K562 (cell line): ENCODE results near the gene USP14. TPM values are rescaled to one million over a fixed set of nuclear protein-coding genes. Genes with fewer than 3 reads are reported as not detected.

Experiments
- ATAC-seq: fragments of 200-7000 bp; cut with Tn5 transposase; 3 replicates; pipeline ENCODE4 v1.9.1; 2020; ENCODE audit warnings: moderate library complexity
- BruUV-seq: library from RNA; stranded (reverse); fragments of 400-500 nt; replicated peaks from 2 replicates; lab custom pipeline; 2021; lab: Mats Ljungman, UMichigan
- CTCF ChIA-PET: fragments of 300-600 bp; formaldehyde crosslinking; extraction: SDS; loops from one replicate; lab custom pipeline; 2021; ENCODE audit warnings: low intra/inter-chr PET ratio; lab: Yijun Ruan, JAX
- POLR2A ChIA-PET: fragments of 300-600, 350-650 bp; sonication (Branson Sonifier 250); formaldehyde crosslinking; extraction: SDS; loops from one replicate; lab custom pipeline; 2021; ENCODE audit warnings: antibody characterized with exemption, inconsistent platforms; lab: Yijun Ruan, JAX
- DNase-seq, 4 experiments: peaks; one replicate each; pipeline versions ENCODE4 v3.0.0 to v3.0.0-alpha.2; 2011 to 2018; ENCODE audit warnings: low spot score in 3 of 4, mixed read lengths in 3 of 4; ENCODE audit errors: extremely low read depth in 1 of 4
- FAIRE-seq: peaks from 2 replicates; lab custom pipeline; 2011; peaks lifted over from hg19 to GRCh38; lab: Jason Lieb, UNC
- H2AFZ ChIP-seq: 2 replicates; pipeline ENCODE4 v1.6.0; 2011; ENCODE audit warnings: low read depth, low read length, control low read depth, inconsistent platforms
- H3K27ac ChIP-seq: fragments of 200-600 bp; 3 replicates; pipeline ENCODE4 v1.8.0; 2011; ENCODE audit warnings: low read depth, mild to moderate bottlenecking, control low read depth, inconsistent platforms, low read length, moderate library complexity, mixed read lengths; ENCODE audit errors: extremely low read depth
- H3K27me3 ChIP-seq, 2 experiments: fragments of 300-600 bp in 1 of 2; 2 replicates in 1 of 2; 3 replicates in 1 of 2; pipeline versions ENCODE4 v1.6.0 to v1.8.0; 2011; ENCODE audit warnings: inconsistent platforms in 2 of 2, low read length in 2 of 2, mild to moderate bottlenecking in 1 of 2, mixed read lengths in 1 of 2, moderate library complexity in 1 of 2; ENCODE audit not compliant: control insufficient read depth in 2 of 2, insufficient read depth in 2 of 2
- H3K36me3 ChIP-seq: fragments of 300-600 bp; 3 replicates; pipeline ENCODE4 v1.8.0; 2011; ENCODE audit warnings: mild to moderate bottlenecking, low read length, inconsistent platforms; ENCODE audit not compliant: control insufficient read depth, insufficient read depth
- H3K4me1 ChIP-seq, 2 experiments: fragments of 200-600 bp in 1 of 2; replicated peaks in 1 of 2; 2 replicates in 1 of 2; 3 replicates in 1 of 2; pipeline versions ENCODE4 v1.5.1 to v1.8.0; 2011; ENCODE audit warnings: inconsistent platforms in 2 of 2, low read length in 2 of 2, mild to moderate bottlenecking in 1 of 2, mixed read lengths in 1 of 2, moderate library complexity in 1 of 2; ENCODE audit not compliant: control insufficient read depth in 2 of 2, insufficient read depth in 2 of 2
- H3K4me2 ChIP-seq: 2 replicates; pipeline ENCODE4 v1.6.1; 2011; ENCODE audit warnings: low read length, control low read depth, inconsistent platforms, mixed read lengths; ENCODE audit not compliant: insufficient read depth
- H3K4me3 ChIP-seq: fragments of 200-600 bp; sonication (generic), shearing (Covaris generic); 2 replicates; pipeline ENCODE4 v1.5.1; 2016; ENCODE audit warnings: control low read depth, inconsistent platforms
- H3K79me2 ChIP-seq: fragments of 200-600 bp; 3 replicates; pipeline ENCODE4 v1.8.0; 2011; ENCODE audit warnings: low read length, inconsistent platforms; ENCODE audit not compliant: control insufficient read depth, insufficient read depth
- H3K9ac ChIP-seq, 2 experiments: 2 replicates each; pipeline versions ENCODE4 v1.6.0 to v1.6.1; 2011; ENCODE audit warnings: low read depth in 2 of 2, low read length in 2 of 2, control low read depth in 1 of 2, inconsistent platforms in 1 of 2, mild to moderate bottlenecking in 1 of 2, mixed read lengths in 1 of 2; ENCODE audit not compliant: insufficient read depth in 1 of 2
- H3K9me1 ChIP-seq: one replicate; pipeline ENCODE4 v1.6.0; 2011; ENCODE audit warnings: inconsistent platforms, mild to moderate bottlenecking, low read length, moderate library complexity; ENCODE audit not compliant: control insufficient read depth, insufficient read depth
- H3K9me3 ChIP-seq: replicated peaks from 2 replicates; pipeline ENCODE4 v1.5.1; 2011; ENCODE audit warnings: low read depth, low read length, inconsistent platforms; ENCODE audit not compliant: control insufficient read depth, insufficient read depth
- H4K20me1 ChIP-seq: replicated peaks from 2 replicates; pipeline ENCODE4 v1.6.1; 2011; ENCODE audit warnings: low read length, inconsistent platforms, mixed read lengths; ENCODE audit not compliant: control insufficient read depth, insufficient read depth
- DMBX1 ChIP-seq: fragments of 250-450 bp; sonication (Bioruptor Pico); IDR thresholded peaks from 2 replicates; pipeline ENCODE4 v1.8.0; 2022; ENCODE audit warnings: inconsistent platforms, mild to moderate bottlenecking, moderate library complexity, borderline replicate concordance
- ILF3 ChIP-seq: fragments of 450-650 bp; IDR thresholded peaks from 2 replicates; pipeline ENCODE4 v1.6.1; 2018; ENCODE audit warnings: antibody characterized with exemption, mild to moderate bottlenecking, moderate library complexity, borderline replicate concordance
- NR3C1 ChIP-seq: sonication (generic); formaldehyde crosslinking; IDR thresholded peaks from 2 replicates; pipeline ENCODE4 v1.8.1; 2022; ENCODE audit warnings: missing genetic modification reagents
- TOE1 ChIP-seq, 2 experiments: fragments of 450-650 bp in 1 of 2; sonication (generic) in 1 of 2; formaldehyde crosslinking in 1 of 2; IDR thresholded peaks; 2 replicates each; pipeline versions ENCODE4 v1.7.1 to v1.8.0; 2016 to 2022; ENCODE audit warnings: borderline replicate concordance in 2 of 2, mild to moderate bottlenecking in 2 of 2, antibody characterized with exemption in 1 of 2, inconsistent platforms in 1 of 2, low read depth in 1 of 2, missing genetic modification reagents in 1 of 2, moderate library complexity in 1 of 2
- USF2 ChIP-seq: sonication (generic); formaldehyde crosslinking; IDR thresholded peaks from 2 replicates; pipeline ENCODE4 v1.5.0; 2020; ENCODE audit warnings: missing genetic modification reagents
- ZFPM2 ChIP-seq: fragments of 250-450 bp; sonication (Bioruptor Pico); IDR thresholded peaks from 2 replicates; pipeline ENCODE4 v1.5.1; 2022; ENCODE audit warnings: mild to moderate bottlenecking
- WGBS: fragments of 100-300 bp; shearing (Covaris generic); methylation state at CpG from one replicate; pipeline ENCODE4 v1.1.6; 2016; ENCODE audit warnings: low coverage, mixed read lengths; ENCODE audit not compliant: insufficient coverage; ENCODE audit errors: missing lambda C conversion rate; 5-methylcytosine and 5-hydroxymethylcytosine counted together
- in situ Hi-C: fragments of 300-500 bp; cut with MboI; formaldehyde crosslinking; loops from 4 replicates; pipeline ENCODE4 v1.15.0; 2018; ENCODE audit warnings: inconsistent platforms, mixed read lengths
- intact Hi-C: fragments of 100-400 bp; cut with micrococcal nuclease; formaldehyde crosslinking; loops from 2 replicates; pipeline ENCODE4 v1.14.2; 2022
- polyA plus RNA-seq, 8 experiments: library from polyadenylated mRNA; depleted of rRNA in 4 of 8; stranded (reverse) in 5 of 8; unstranded in 3 of 8; fragments of >200 nt; fragmentation: Nextera tagmentation in 2 of 8; fragmentation: Illumina TruSeq in 1 of 8; extraction: Ambion mirVana in 2 of 8; extraction: Trizol in 1 of 8; gene quantifications; 2 replicates each; pipeline versions ENCODE4 v1.2.1 to v1.2.3, GENCODE V29; 2011 to 2014; ENCODE audit warnings: inconsistent platforms in 1 of 8, missing spikeins in 1 of 8
- total RNA-seq, 7 experiments: library from RNA; depleted of rRNA in 6 of 7; stranded (reverse); fragments of >200 nt in 6 of 7; fragmentation: Illumina TruSeq in 2 of 7; extraction: Trizol in 2 of 7; gene quantifications; 2 replicates each; pipeline versions ENCODE4 v1.2.1 to v1.2.3, GENCODE V29; 2011 to 2021; ENCODE audit warnings: low replicate concordance in 1 of 7
- TF ChIP-seq, protein P1 (sequence below): sonication (generic); formaldehyde crosslinking; IDR thresholded peaks from 2 replicates; pipeline ENCODE4 v1.8.0; 2022; ENCODE audit warnings: missing genetic modification reagents, mild to moderate bottlenecking, moderate library complexity, borderline replicate concordance

USP14 gene
- total and polyA plus RNA-seq, 9 of the 15 experiments (the other 6 are each of a cell fraction or from before 2014, with no cell fraction given) = 18.7 to 129 (median 40.3) TPM

GRCh38 chr18:189254-189653, 30.9 kb downstream of the USP14 start (continued):
- TF ChIP-seq, protein P1, sequence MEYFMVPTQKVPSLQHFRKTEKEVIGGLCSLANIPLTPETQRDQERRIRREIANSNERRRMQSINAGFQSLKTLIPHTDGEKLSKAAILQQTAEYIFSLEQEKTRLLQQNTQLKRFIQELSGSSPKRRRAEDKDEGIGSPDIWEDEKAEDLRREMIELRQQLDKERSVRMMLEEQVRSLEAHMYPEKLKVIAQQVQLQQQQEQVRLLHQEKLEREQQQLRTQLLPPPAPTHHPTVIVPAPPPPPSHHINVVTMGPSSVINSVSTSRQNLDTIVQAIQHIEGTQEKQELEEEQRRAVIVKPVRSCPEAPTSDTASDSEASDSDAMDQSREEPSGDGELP (CRISPR knock-in tag) = no peak
- TF ChIP-seq USF2 (no peak), ZFPM2 (CRISPR knock-in tag) (no peak)

GRCh38 chr18:191725-192124, 33.4 kb downstream of the USP14 start:
- BruUV-seq = no TSS peak
- H3K27me3 ChIP-seq = no peaks in the 10 kb centered on the region
- H3K4me1 ChIP-seq = no peaks in the 10 kb centered on the region
- no peaks in the 10 kb centered on the region for H3K9me3 ChIP-seq
- in situ Hi-C loops = no loop called here
- ChIA-PET POLR2A (interaction anchor here (0.8 to 1.2 kb wide), 2 partner anchors 23 to 32 kb away, joined by 3 read pairs; no protein-coding TSS in a partner anchor), CTCF (interaction anchor here (0.6 kb wide), 1 partner anchor 48 kb away, joined by 3 read pairs; no protein-coding TSS in a partner anchor)
- H3K9ac ChIP-seq = no peak overlapping the region
- DNase-seq (no peak), FAIRE-seq (no peak), ATAC-seq (no peak)
- 95% methylated on average over 1 of the region's 1 CpG for WGBS
- H3K27ac ChIP-seq = no peak overlapping the region
- H3K36me3 ChIP-seq = peaks cover 66% of the 10 kb centered on the region
- H3K4me3 ChIP-seq = no peak overlapping the region
- peaks cover 69% of the 10 kb centered on the region for H3K79me2 ChIP-seq
- no peaks in the 10 kb centered on the region for H4K20me1 ChIP-seq
- no peak overlapping the region for H3K4me2 ChIP-seq
- no peaks in the 10 kb centered on the region for H3K9me1 ChIP-seq
- TF ChIP-seq DMBX1 = no peak
- no peak for TF ChIP-seq NR3C1 (CRISPR knock-in tag)
- no peak for TF ChIP-seq TOE1 (IDR thresholded peaks at IDR 0.05; ENCODE audit: borderline replicate concordance)
- no peak for TF ChIP-seq TOE1 (CRISPR knock-in tag; IDR thresholded peaks at IDR 0.05; ENCODE audit: borderline replicate concordance, low read depth)
- TF ChIP-seq ILF3 = no peak
- no peak overlapping the region for H2AFZ ChIP-seq
- intact Hi-C loops = no loop called here
